ENCODE measurements around the gene PGAP6.

The PGAP6 gene

DNA sequence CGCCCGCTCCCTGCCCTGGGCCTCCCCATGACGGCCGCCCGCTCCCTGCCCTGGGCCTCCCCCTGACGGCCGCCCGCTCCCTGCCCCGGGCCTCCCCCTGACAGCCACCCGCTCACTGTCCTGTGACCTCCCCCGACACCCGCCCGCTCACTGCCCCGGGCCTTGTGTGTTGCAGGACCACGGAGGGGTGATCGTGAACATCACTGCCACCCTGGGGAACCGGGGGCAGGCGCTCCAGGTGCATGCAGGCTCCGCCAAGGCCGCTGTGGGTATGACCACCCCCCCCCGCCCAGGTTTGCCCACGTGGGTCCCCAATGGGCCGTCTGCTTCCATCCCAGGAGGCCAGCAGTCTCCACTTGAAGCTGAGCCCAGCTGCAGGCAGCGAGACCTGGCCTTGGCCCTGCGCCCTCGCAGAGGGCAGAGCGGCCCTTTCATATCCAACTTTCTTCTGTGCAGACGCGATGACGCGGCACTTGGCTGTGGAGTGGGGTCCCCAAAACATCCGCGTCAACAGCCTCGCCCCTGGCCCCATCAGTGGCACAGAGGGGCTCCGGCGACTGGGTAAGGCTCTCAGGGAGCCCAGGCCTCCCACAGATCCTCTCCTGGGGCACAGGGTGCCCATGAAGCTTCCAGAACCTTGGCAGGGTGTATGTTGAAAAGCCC lies 28.9 kb upstream of the PGAP6 start:
- H3K9me3 Mint-ChIP-seq: no peaks in the 10 kb centered on the region
- ATAC-seq: no peak
- no peaks in the 10 kb centered on the region for H3K36me3 Mint-ChIP-seq (ENCODE audit: low read depth)
- no peaks in the 10 kb centered on the region for H3K27me3 Mint-ChIP-seq
- H3K4me1 Mint-ChIP-seq: no peaks in the 10 kb centered on the region
- no peak overlapping the region for H3K27ac Mint-ChIP-seq
- H3K4me3 Mint-ChIP-seq: no peak overlapping the region
- no peak for DNase-seq

- ATAC-seq: no peak
- H3K36me3 Mint-ChIP-seq (ENCODE audit: low read depth): no peaks in the 10 kb centered on the region
- H3K9me3 Mint-ChIP-seq: no peaks in the 10 kb centered on the region
- H3K4me3 Mint-ChIP-seq: no peak overlapping the region
- peaks cover 7% of the 10 kb centered on the region for H3K4me1 Mint-ChIP-seq
- no peaks in the 10 kb centered on the region for H3K27me3 Mint-ChIP-seq
- no peak for DNase-seq
- no peak overlapping the region for H3K27ac Mint-ChIP-seq
Observed at GRCh38 chr16:407253-407652, 25.5 kb upstream of the PGAP6 start.

- no peaks in the 10 kb centered on the region for H3K36me3 Mint-ChIP-seq (ENCODE audit: low read depth)
- H3K27ac Mint-ChIP-seq: no peak overlapping the region
- H3K4me3 Mint-ChIP-seq: no peak overlapping the region
- DNase-seq: no peak
- peaks cover 7% of the 10 kb centered on the region for H3K4me1 Mint-ChIP-seq
- H3K9me3 Mint-ChIP-seq: no peaks in the 10 kb centered on the region
- no peaks in the 10 kb centered on the region for H3K27me3 Mint-ChIP-seq
- no peak for ATAC-seq
Observed at GRCh38 chr16:405548-406506, 24.0 kb upstream of the PGAP6 start.

GRCh38 chr16:404971-405486 lies 23.3 kb upstream of the PGAP6 start:
- ATAC-seq: no peak
- Mint-ChIP-seq H3K27ac (no peak overlapping the region), H3K9me3 (no peaks in the 10 kb centered on the region), H3K36me3 (ENCODE audit: low read depth) (no peaks in the 10 kb centered on the region), H3K4me1 (peaks cover 14% of the 10 kb centered on the region), H3K4me3 (no peak overlapping the region), H3K27me3 (no peaks in the 10 kb centered on the region)
- DNase-seq: no peak

DNA sequence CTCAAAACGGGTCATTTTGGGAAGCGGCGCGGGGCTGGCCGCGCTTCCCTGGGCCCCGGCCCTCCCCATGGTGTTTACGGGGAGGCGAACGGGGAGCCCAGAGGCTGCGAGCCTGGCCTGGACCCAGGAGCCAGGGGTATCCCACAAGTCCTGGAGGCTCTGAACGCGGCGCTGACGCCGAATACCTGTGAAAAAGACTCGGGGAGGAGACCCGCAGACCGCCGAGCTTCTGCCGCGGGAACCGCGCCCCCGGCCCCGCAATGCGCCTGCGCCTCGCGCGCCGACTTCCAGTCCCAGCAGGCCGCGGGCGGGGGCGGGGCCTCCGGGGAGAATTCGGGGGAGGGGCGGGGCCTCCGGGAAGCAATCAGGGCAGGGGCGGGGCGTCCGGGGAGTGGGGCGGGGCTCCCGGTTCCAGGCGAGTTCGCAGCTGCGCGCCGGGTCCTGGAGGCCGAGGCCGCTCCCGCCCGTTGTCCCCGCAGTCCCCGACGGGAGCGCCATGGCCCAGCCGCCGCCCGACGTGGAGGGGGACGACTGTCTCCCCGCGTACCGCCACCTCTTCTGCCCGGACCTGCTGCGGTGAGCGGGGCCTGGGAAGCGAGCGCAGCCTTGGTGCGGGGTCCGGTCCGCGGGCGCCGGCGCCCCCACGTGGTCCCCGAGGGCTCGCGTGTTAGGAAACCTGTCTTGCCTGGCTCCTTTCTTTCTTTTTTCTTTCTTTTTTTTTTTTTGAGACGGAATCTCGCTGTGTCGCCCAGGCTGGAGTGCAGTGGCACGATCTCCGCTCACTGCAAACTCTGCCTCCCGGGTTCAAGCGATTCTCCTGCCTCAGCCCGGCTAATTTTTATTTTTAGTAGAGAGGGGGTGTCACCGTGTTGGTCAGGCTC lies 19.9 kb upstream of the PGAP6 start, which contains the start of gene DECR2:
TSS of gene DECR2 (plus strand) at position 418 of the 881 bp plus-strand sequence. CDS start at position 497, 79 bp downstream.
- Mint-ChIP-seq H3K4me1 (peaks cover 24% of the 10 kb centered on the region), H3K9me3 (no peaks in the 10 kb centered on the region), H3K4me3 (peak within 1 kb of the TSS; percentile 82), H3K36me3 (ENCODE audit: low read depth) (no peaks in the 10 kb centered on the region), H3K27me3 (peaks cover 1% of the 10 kb centered on the region), H3K27ac (peak within 1 kb of the TSS; percentile 69)
- DNase-seq (peak; percentile 99), ATAC-seq (peak; percentile 81)

GRCh38 chr16:400061-400591 lies 18.3 kb upstream of the PGAP6 start:
- ATAC-seq: no peak
- Mint-ChIP-seq H3K36me3 (ENCODE audit: low read depth) (no peaks in the 10 kb centered on the region), H3K4me1 (peaks cover 30% of the 10 kb centered on the region), H3K4me3 (peak overlapping the region; percentile 82), H3K27me3 (peaks cover 10% of the 10 kb centered on the region), H3K27ac (peak overlapping the region; percentile 69), H3K9me3 (no peaks in the 10 kb centered on the region)
- no peak for DNase-seq

DNA sequence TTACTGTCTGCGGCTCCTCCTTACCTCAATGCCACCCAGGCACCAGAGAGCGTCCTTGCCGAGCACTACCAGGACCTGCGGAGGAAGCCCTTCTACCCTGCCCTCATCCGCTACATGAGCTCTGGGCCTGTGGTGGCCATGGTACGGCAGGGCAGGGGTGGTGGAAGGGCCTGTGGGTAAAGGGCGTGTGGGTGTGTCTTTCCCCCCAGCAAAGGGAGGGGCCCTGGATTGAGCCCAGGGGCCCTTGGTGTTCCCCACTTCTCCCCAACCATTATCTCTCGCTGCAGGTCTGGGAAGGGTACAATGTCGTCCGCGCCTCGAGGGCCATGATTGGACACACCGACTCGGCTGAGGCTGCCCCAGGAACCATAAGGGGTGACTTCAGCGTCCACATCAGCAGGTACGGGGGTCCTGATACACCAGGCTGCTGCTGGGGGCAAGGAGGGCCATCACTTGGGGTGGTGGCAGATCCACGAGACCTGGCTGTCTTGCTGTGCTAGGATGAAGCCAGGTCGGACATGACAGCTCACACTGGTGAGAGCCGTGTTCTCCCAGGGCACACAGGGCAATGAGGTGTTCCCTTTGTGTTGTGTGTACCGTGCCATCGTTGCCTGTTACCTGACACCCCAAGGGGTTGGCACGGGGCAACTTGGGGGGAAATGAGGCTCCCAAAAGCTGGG lies 17.7 kb upstream of the PGAP6 start:
- no peak overlapping the region for H3K27ac Mint-ChIP-seq
- H3K4me1 Mint-ChIP-seq: peaks cover 30% of the 10 kb centered on the region
- DNase-seq: no peak
- no peaks in the 10 kb centered on the region for H3K36me3 Mint-ChIP-seq (ENCODE audit: low read depth)
- no peaks in the 10 kb centered on the region for H3K9me3 Mint-ChIP-seq
- peak overlapping the region; percentile 26 for H3K4me3 Mint-ChIP-seq
- peaks cover 10% of the 10 kb centered on the region for H3K27me3 Mint-ChIP-seq
- ATAC-seq: no peak

DNA sequence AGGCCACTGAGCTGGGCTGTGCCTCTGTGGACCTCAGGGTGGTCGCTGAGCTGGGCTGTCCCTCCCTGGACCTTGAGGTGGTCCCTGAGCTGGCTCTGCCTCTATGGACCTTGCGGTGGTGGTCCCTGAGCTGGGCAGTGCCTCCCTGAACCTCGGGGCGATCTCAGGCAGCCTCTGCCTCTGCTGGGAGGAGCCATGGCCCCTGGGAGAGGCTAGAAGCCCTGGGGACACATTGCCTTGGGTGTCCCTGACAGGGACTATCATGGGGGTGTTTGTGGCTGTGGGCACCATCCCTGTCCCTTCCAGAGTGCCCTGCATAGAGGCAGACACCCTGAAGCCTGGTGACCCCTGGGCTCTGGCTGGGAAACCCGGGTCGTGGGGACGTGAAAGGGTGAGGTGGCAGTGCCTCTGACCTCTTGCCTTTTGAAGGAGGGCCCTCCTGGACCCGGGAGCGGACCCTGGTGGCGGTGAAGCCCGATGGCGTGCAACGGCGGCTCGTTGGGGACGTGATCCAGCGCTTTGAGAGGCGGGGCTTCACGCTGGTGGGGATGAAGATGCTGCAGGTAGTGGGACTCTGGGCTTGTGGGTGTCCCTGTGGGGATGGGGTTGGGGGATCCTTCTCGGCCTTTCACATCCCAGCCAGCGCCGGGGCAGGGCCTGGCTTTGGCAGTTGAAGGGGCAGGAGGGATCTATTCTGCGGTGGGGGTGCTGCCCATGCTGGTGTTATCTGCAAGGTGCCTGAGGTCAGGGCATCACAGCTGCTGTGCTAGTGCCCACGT lies 17.0 kb upstream of the PGAP6 start:
- H3K36me3 Mint-ChIP-seq (ENCODE audit: low read depth): no peaks in the 10 kb centered on the region
- no peak overlapping the region for H3K27ac Mint-ChIP-seq
- peaks cover 10% of the 10 kb centered on the region for H3K27me3 Mint-ChIP-seq
- no peak for DNase-seq
- H3K9me3 Mint-ChIP-seq: no peaks in the 10 kb centered on the region
- no peak for ATAC-seq
- peak overlapping the region; percentile 54 for H3K4me3 Mint-ChIP-seq
- peaks cover 30% of the 10 kb centered on the region for H3K4me1 Mint-ChIP-seq

DNA sequence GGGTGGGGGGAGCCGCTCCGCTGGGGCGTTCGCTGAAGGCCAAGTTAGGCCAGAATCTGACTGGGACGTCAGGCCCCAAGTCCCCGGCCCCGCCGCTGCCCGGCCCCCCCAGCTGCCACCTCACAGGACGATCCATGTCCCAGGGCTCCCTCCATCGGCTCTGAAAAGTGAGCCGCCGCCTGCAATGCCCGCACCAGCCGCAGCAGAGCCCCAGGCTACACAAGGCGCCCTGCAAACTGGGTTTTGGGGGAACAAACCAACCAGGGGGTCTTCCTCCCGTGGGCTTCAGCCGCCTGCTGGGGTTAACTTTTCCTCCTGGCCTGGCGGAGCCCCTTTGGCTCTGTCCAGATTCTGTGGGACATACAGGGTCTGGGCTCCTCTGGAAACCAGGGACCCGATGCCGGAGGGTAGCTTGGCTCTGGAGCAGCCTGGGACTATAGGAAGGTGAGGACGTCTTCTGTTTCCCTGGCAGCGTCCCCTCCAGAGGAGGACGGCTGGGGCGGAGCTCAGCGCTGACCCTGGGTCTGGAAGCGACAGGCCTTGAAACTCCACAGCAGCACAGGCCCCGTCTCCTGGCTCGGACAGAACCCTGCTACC lies 16.1 kb upstream of the PGAP6 start:
- H3K36me3 Mint-ChIP-seq (ENCODE audit: low read depth): no peaks in the 10 kb centered on the region
- no peak for DNase-seq
- peak overlapping the region; percentile 54 for H3K4me3 Mint-ChIP-seq
- peaks cover 30% of the 10 kb centered on the region for H3K4me1 Mint-ChIP-seq
- no peak for ATAC-seq
- H3K9me3 Mint-ChIP-seq: no peaks in the 10 kb centered on the region
- H3K27ac Mint-ChIP-seq: no peak overlapping the region
- peaks cover 10% of the 10 kb centered on the region for H3K27me3 Mint-ChIP-seq

- no peaks in the 10 kb centered on the region for H3K36me3 Mint-ChIP-seq (ENCODE audit: low read depth)
- DNase-seq (no peak), ATAC-seq (no peak)
- H3K27me3 Mint-ChIP-seq: peaks cover 10% of the 10 kb centered on the region
- peak within 1 kb of the TSS; percentile 59 for H3K27ac Mint-ChIP-seq
- H3K4me3 Mint-ChIP-seq: peak within 1 kb of the TSS; percentile 73
- H3K4me1 Mint-ChIP-seq: peaks cover 31% of the 10 kb centered on the region
- no peaks in the 10 kb centered on the region for H3K9me3 Mint-ChIP-seq
Observed at GRCh38 chr16:397135-397661, 15.4 kb upstream of the PGAP6 start, which contains the start of gene NME4. TSS of gene NME4 (plus strand) at chr16:397199. CDS start at chr16:397223, 24 bp downstream.

DNA sequence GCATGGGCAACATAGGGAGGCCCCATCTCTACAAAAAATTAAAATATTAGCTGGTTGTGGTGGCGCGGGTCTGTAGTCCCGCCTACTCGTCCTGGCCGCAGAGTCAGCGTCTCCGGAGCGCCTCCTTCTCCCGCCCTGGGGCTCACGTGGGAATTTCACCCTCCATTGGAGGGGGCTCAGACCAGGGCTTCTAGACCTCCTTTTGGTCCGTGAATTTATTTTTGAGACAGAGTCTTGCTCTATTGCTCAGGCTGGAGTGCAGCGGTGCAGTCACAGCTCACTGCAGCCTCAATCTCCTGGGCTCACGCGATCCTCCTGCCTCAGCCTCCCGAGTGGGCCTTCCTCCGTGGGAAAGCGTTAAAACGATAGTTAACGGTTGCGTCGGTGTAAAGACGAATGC lies 14.8 kb upstream of the PGAP6 start:
- H3K4me1 Mint-ChIP-seq: peaks cover 37% of the 10 kb centered on the region
- peak overlapping the region; percentile 59 for H3K27ac Mint-ChIP-seq
- ATAC-seq: no peak
- H3K4me3 Mint-ChIP-seq: peak overlapping the region; percentile 73
- no peaks in the 10 kb centered on the region for H3K36me3 Mint-ChIP-seq (ENCODE audit: low read depth)
- no peak for DNase-seq
- H3K9me3 Mint-ChIP-seq: no peaks in the 10 kb centered on the region
- peaks cover 10% of the 10 kb centered on the region for H3K27me3 Mint-ChIP-seq

- Mint-ChIP-seq H3K27ac (no peak overlapping the region), H3K4me3 (peak overlapping the region; percentile 73)
Observed at GRCh38 chr16:396199-396598, 14.4 kb upstream of the PGAP6 start.

More at GRCh38 chr16:396199-396598, 14.4 kb upstream of the PGAP6 start:
- peaks cover 38% of the 10 kb centered on the region for H3K4me1 Mint-ChIP-seq
- ATAC-seq: no peak
- H3K36me3 Mint-ChIP-seq (ENCODE audit: low read depth): no peaks in the 10 kb centered on the region
- DNase-seq: no peak
- peaks cover 10% of the 10 kb centered on the region for H3K27me3 Mint-ChIP-seq
- no peaks in the 10 kb centered on the region for H3K9me3 Mint-ChIP-seq

Measured in activated naive CD8-positive, alpha-beta T cell treated with anti-CD3 and anti-CD28 coated beads, Interleukin-2, amount 50 U/mL, for 24 hours (primary cell).